GM23338 (cell line): ENCODE data around the gene RADIL.

Experiments used
- EZH2 ChIP-seq: fragments of 200-600 bp; sonication (generic); IDR thresholded peaks from one replicate; pipeline ENCODE4 v1.8.0; 2017; ENCODE audit warnings: antibody characterized with exemption, mild to moderate bottlenecking, low read depth; ENCODE audit not compliant: unreplicated experiment
- POLR2AphosphoS5 ChIP-seq: IDR thresholded peaks from 2 replicates; pipeline ENCODE4 v1.6.1; 2016; ENCODE audit warnings: antibody characterized with exemption, low read depth
- TF ChIP-seq, protein P1 (sequence below), 2 experiments: fragments of 200-600 bp in 1 of 2; sonication (generic) in 1 of 2; conservative IDR thresholded peaks; 2 replicates each; pipeline versions ENCODE4 v1.5.1 to v1.6.1; 2016 to 2017; ENCODE audit warnings: antibody characterized with exemption in 2 of 2, low read depth in 2 of 2, mild to moderate bottlenecking in 2 of 2, moderate library complexity in 1 of 2
- TF ChIP-seq, protein P2 (sequence below): IDR thresholded peaks from one replicate; pipeline ENCODE4 v1.6.1; 2018; ENCODE audit warnings: antibody characterized with exemption; ENCODE audit not compliant: unreplicated experiment

DNA sequence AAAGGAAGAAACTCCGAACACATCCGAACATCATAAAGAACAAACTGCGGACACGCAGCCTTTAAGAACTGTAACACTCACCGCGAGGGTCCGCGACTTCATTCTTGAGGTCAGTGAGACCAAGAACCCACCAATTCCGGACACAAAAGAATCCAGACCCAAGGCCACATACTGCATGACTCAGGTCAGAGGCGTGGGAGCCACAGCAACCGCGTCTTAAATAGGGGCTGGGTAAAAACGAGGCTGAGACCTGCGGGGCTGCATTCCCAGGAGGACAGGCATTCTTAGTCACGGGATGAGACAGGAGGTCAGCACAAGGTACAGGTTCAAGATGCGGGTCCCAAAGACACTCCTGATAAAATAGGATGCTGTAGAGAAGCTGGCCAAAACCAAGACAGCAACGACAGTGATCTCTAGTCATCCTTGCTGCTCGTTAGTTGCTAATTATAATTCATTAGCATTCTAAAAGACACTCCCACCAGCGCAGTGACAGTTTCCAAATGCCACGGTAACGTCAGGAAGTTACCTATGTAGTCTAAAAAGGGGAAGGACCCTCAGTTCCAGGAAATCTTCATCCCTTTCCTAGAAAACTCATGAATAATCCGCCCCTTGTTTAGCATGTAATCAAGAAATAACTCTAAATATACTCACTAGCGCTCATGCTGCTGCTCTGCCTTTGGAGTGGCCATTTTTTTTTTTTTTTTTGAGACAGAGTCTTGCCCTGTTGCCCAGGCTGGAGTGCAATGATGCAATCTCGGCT, 88.7 kb downstream of the RADIL start:
- TF ChIP-seq, protein P1, sequence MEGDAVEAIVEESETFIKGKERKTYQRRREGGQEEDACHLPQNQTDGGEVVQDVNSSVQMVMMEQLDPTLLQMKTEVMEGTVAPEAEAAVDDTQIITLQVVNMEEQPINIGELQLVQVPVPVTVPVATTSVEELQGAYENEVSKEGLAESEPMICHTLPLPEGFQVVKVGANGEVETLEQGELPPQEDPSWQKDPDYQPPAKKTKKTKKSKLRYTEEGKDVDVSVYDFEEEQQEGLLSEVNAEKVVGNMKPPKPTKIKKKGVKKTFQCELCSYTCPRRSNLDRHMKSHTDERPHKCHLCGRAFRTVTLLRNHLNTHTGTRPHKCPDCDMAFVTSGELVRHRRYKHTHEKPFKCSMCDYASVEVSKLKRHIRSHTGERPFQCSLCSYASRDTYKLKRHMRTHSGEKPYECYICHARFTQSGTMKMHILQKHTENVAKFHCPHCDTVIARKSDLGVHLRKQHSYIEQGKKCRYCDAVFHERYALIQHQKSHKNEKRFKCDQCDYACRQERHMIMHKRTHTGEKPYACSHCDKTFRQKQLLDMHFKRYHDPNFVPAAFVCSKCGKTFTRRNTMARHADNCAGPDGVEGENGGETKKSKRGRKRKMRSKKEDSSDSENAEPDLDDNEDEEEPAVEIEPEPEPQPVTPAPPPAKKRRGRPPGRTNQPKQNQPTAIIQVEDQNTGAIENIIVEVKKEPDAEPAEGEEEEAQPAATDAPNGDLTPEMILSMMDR (conservative IDR thresholded peaks at IDR 0.05; ENCODE audit: low read depth in 2 of 2) = no peak
- TF ChIP-seq POLR2AphosphoS5 (no peak), EZH2 (no peak)
- TF ChIP-seq, protein P2, sequence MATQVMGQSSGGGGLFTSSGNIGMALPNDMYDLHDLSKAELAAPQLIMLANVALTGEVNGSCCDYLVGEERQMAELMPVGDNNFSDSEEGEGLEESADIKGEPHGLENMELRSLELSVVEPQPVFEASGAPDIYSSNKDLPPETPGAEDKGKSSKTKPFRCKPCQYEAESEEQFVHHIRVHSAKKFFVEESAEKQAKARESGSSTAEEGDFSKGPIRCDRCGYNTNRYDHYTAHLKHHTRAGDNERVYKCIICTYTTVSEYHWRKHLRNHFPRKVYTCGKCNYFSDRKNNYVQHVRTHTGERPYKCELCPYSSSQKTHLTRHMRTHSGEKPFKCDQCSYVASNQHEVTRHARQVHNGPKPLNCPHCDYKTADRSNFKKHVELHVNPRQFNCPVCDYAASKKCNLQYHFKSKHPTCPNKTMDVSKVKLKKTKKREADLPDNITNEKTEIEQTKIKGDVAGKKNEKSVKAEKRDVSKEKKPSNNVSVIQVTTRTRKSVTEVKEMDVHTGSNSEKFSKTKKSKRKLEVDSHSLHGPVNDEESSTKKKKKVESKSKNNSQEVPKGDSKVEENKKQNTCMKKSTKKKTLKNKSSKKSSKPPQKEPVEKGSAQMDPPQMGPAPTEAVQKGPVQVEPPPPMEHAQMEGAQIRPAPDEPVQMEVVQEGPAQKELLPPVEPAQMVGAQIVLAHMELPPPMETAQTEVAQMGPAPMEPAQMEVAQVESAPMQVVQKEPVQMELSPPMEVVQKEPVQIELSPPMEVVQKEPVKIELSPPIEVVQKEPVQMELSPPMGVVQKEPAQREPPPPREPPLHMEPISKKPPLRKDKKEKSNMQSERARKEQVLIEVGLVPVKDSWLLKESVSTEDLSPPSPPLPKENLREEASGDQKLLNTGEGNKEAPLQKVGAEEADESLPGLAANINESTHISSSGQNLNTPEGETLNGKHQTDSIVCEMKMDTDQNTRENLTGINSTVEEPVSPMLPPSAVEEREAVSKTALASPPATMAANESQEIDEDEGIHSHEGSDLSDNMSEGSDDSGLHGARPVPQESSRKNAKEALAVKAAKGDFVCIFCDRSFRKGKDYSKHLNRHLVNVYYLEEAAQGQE = no peak
